CD4-positive, alpha-beta T cell treated with Interferon gamma for 1 hour (primary cell): ENCODE results near the gene MTERF4.

ENCODE experiments used
- DNase-seq: peaks from one replicate; pipeline ENCODE4 v3.0.0-alpha.2; 2020

The MTERF4 gene

GRCh38 chr2:241088376-241088775, 13.7 kb downstream of the MTERF4 start:
- no peak for DNase-seq

DNA sequence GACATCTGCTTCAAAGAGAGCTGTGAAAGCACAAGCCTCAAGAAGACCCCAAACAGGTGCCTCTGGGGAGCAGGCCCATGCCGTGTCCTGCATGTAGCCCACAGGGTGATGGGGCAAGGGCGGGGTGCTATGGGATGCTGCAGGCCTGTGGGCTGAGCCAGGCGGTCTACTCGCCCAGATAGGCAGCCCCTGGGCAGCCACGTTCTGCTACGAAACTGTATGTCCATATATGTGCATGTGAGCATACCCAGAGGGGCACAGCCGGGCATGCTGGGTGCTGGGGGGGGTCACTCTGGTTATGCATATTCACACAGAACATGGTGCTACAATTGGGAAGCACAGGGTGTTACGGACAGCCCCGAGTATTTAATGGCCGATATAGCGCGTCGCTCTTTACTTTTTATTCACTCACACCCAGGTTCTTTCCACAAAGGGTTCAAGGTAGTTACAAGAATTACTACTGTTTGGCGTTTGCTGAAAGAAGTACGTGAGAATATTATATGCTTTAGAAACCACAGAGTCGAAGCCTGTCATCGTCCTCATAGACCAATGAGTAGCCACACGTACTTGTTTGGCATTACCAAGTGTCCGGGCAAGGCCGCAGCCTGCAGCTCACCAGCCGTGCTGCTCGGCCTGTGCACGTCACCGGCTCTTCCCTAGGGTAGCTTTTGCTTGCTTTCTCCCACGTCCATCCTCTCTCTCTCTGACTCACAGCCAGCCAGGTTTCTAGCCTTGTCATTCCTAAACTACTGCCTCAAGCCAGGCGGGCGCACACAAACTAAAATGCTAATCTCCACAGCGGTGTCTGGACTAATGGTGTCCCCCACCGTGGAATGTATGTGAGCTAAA, 14.4 kb downstream of the MTERF4 start:
- DNase-seq: no peak

DNA sequence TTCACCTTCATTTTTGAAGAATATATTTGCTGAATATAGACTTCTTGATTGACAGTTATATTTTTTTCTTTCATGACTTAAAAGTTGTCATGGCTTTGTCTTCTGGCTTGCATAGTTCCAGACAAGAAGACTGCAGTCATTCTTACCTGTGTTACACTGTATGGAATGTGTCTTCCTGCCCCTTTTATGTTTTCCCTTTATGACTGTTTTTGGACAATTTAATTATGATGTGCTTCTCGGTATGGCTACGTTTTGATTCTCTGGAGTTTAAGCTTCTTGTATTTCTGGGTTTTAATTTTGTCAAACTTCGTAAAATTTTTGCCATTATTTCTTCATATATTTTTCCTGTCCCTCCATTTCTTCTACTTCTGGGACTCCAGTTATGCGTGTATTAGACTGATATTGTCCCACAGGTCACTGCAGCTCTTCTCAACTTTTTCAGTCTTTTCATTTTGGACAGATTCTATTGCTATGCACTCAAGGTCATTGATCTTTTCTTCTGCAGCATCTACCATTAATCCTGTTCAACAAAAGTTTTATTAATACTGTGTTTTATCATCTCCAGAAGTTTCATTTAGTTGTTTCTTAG, 17.1 kb downstream of the MTERF4 start:
- DNase-seq: no peak

DNA sequence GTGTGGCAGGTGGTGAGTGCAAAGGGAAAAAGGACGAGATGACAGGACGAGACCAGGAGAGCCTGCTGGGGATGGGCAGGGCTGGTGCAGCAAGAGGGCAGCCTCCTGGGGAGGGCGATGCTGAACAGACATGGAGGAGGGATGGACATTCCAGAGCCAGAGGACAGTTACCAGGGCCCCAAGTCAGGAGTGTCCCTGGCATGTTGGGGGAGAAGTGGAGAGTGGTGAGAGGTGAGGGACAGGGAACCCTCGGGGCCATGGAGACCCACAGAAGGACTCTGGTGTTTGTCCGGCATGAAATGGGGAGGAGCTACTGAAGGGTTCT, 19.0 kb downstream of the MTERF4 start:
- no peak for DNase-seq

DNA sequence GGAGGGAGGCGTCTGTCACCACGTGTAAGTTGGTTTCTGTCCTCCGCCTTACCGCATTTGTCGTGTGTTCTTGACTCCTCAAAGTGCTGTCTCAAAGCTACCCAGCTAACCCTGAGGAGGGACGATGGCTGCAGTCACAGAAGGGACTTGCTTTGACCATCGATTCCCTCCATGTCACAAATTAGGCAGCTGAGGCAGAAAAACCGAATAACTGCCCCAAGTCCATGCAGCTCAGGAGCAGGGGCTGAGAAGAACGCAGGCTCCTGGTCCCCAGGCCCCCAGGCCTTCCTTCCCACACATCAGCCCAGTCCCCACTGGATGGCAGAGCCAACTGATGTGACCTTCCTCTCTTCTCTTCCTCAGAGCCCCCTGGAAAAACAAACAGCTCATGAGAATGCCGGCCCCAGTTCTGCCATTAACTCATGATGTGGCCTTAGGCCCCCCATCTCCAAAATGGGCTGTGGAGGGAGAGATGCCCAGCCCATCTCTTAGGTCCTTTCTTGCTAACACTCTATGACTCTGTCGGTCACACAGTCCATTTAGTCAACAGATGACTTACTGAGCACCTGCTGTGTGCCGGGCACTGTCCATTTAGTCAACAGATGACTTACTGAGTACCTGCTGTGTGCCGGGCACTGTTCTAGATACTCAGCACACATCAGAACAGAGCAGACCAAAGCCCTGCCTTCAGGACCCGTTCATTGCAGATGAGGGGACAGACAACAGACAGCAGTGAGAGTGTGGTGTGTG, 19.6 kb downstream of the MTERF4 start:
- DNase-seq: no peak

- DNase-seq: no peak
Measured at GRCh38 chr2:241081643-241082340, 20.3 kb downstream of the MTERF4 start.

DNA sequence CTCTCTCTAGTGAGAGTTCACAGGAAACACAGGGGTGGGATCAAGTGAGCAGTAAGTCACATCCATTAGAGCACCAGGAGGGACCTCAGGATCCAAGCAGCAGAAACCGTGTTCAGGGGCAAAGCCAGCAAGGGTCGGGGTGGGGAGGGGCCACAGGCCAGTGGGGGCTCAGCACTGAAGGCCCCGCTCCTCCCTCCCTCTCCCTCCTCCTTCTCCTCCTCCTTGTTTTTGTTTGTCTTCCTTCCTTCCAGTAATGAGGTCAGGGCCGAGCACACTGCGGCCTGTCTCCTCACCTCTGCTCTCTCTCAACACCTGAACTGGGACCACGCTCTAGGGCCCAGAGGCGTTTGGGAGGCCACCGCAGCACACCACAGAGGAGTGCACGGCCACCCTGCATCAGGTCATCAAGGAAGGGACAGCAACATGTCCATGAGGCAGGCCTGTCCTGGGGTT, 20.9 kb downstream of the MTERF4 start:
- no peak for DNase-seq

- no peak for DNase-seq
Measured at GRCh38 chr2:241080405-241081189, 21.5 kb downstream of the MTERF4 start.

DNA sequence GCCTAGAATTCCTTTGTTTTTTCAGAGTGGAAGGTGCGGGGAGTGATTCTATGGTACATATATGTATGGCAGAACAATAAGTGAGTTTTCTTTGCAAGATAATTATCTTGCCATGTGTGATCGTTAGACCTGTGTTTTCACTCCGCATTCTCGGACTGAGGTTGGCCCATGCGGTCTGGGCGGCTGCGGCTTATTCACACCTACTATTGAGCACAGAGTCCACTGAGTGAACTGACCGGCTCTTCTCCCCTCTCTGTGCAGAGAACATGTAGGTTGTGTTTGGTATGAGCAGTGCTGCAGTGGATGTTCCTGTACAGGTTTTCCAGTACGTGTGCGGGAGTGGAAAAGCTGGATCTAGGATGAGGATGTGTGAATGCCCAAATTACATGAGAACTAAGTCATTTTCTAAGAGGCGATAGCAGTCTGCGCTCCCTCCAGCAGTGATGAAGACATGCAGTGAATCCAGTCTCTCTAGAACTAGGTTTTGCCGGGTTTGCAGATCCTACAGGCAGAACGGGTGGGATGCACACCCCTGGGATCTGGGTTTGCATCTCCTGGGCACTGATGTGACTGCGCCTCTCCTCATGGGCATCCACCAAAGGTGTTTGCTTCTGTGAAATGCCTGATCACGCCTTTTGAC, 27.1 kb downstream of the MTERF4 start:
- DNase-seq: no peak

- no peak for DNase-seq
Measured at GRCh38 chr2:241074065-241074818, 27.8 kb downstream of the MTERF4 start.

GRCh38 chr2:241073166-241074064, 28.7 kb downstream of the MTERF4 start:
- no peak for DNase-seq

GRCh38 chr2:241072553-241073165, 29.4 kb downstream of the MTERF4 start:
- no peak for DNase-seq

DNA sequence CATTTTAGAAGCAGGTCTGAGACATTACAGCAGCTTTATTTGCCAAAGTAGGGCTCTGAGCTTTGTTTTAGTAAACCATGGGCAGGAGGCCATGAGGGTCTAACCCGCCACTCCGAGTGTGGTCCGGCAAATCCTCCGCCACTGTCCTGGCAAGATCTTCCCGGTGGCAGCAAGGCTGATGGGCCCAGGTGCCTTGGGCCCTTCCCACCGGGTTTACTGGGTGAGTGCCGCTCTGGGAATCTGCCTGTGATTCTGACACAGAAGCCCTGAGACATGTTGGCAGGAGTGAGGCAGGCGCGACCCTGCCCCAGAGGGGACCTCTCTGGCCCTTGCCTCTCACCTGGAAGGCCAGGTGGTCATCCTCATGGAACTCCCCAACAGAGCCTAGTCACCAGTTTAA, 29.9 kb downstream of the MTERF4 start:
- DNase-seq: no peak

DNA sequence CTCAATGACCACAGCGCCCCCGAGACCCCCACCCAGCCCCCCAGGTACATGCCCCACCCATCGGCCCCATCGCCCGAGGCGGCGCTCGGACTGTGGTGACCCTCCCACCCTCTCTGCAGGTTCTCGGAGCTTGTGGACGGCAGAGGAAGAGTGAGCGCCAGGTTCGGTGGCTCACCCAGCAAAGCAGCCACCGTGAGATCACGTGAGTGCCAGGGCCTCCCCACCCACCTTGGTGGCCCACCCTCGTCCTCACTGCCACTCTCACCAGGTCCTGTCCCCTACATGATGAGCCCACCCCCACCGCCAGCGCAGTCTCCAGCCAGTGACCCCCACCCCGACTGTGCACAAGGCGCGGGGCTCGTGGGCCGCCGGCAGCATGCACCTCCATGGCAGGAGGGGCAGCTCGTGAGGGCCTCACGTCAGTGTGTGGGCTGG, 30.4 kb downstream of the MTERF4 start:
- no peak for DNase-seq

DNA sequence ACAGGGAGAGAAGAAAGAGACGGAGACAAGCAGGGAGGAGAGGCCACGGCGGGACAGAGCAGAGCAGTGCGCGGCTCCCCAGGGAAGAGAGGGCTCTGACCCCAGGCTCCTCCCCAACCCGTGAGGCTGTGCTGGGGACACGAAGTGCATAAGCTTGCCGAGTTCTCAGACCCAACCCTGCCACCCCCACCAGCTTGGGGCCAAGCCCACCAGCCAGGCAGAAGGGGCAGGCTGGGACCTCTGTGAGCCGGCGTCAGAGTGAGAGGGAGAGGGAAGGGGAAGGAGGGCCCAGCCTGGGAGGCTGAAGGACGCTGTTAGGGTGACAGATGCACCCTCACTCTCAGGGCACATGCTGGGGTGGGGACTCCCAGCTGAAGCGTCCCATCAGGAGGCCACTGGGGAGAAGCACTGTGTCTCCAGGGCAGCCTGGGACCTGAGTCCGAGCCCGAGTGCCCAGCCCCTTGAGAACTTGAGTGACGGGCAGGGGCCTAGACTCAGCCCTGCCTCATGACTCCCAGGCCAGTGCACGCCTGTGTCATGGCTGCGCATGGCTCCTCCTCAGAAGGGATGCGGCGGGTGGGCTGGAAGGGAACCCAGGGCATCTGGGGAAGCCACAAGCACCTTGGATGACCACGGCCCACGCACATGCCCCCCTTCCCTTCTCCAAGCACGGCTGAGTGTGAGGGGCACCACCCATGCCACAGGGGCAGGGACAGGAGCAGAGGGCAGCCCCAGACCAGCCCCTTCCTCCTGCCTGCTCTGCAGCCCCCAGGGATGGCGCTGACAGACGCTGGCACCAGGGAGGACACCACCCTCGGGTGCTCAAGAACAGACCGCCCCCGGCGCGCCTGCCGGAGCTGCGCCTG, 31.0 kb downstream of the MTERF4 start:
- DNase-seq: no peak

GRCh38 chr2:241070361-241070760, 31.7 kb downstream of the MTERF4 start:
- no peak for DNase-seq

GRCh38 chr2:241069821-241070281, 32.2 kb downstream of the MTERF4 start:
- DNase-seq: no peak
